Fibroblast of pulmonary artery (primary cell): ENCODE results near the gene RAB40C.

Source experiments
- DNase-seq: peaks from one replicate; pipeline ENCODE4 v3.0.0-alpha.2; 2010; ENCODE audit warnings: low read depth
- H3K4me3 ChIP-seq: replicated peaks from 2 replicates; pipeline ENCODE4 v1.5.1; 2011; ENCODE audit warnings: low read depth, mild to moderate bottlenecking, control low read depth, low read length, moderate library complexity
- TF ChIP-seq, protein P1 (sequence below): IDR thresholded peaks from 2 replicates; pipeline ENCODE4 v1.5.1; 2011; ENCODE audit warnings: mild to moderate bottlenecking, control low read depth, low read length, inconsistent platforms; ENCODE audit errors: missing control alignments

The RAB40C gene

GRCh38 chr16:677316-678190 is 87.7 kb downstream of the RAB40C start:
- H3K4me3 ChIP-seq, result no peak overlapping the region
- TF ChIP-seq, protein P1, sequence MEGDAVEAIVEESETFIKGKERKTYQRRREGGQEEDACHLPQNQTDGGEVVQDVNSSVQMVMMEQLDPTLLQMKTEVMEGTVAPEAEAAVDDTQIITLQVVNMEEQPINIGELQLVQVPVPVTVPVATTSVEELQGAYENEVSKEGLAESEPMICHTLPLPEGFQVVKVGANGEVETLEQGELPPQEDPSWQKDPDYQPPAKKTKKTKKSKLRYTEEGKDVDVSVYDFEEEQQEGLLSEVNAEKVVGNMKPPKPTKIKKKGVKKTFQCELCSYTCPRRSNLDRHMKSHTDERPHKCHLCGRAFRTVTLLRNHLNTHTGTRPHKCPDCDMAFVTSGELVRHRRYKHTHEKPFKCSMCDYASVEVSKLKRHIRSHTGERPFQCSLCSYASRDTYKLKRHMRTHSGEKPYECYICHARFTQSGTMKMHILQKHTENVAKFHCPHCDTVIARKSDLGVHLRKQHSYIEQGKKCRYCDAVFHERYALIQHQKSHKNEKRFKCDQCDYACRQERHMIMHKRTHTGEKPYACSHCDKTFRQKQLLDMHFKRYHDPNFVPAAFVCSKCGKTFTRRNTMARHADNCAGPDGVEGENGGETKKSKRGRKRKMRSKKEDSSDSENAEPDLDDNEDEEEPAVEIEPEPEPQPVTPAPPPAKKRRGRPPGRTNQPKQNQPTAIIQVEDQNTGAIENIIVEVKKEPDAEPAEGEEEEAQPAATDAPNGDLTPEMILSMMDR, result no peak
- DNase-seq, result no peak

DNA sequence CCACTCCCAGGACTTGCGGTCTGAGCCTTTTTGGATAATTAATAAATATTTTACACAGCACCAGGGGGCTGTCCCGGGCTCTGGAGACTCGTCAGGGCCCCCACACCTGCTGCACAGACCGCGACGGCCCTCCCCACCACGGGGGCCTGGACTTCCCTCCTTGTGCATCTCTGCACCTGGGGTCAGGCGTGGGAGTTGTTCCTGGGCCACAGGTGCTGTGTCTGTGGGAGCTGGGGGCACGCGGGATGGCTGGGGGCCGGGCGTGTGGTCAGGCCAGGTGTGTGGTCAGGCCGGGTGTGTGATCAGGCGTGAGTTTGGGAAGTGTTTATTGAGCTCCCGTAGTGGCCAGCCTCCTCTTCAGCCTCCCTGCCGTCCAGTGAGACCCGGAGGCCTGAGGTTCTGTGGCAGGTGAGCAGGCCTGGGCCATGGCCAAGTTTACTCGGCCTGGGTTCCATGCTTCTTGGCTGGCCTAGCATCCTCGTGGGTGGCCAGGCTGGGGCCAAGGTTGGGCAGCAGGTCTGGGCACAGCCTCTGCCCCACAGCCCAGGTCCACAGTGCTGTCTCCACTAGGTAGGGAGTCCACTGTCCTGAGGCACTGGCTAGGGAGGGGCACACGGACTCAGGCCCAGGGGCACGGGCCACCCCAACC is 88.5 kb downstream of the RAB40C start:
- H3K4me3 ChIP-seq, result no peak overlapping the region
- TF ChIP-seq, protein P1, result no peak
- no peak for DNase-seq
